A673 (cell line): Measurements from ENCODE around the gene DHRS9.

Source experiments
- EZH2 ChIP-seq: fragments of 200-600 bp; sonication (generic); IDR thresholded peaks from 2 replicates; pipeline ENCODE4 v1.6.1; 2017; ENCODE audit warnings: borderline replicate concordance, low read depth, mild to moderate bottlenecking, mixed read lengths, antibody characterized with exemption, low read length; ENCODE audit not compliant: poor library complexity, severe bottlenecking
- TF ChIP-seq, protein P1 (sequence below): fragments of 300-800, 200-600 bp; sonication (generic); conservative IDR thresholded peaks from 2 replicates; pipeline ENCODE4 v1.5.1; 2017; ENCODE audit warnings: low read depth, mild to moderate bottlenecking, antibody characterized with exemption, low read length, moderate library complexity, mixed read lengths

DNA sequence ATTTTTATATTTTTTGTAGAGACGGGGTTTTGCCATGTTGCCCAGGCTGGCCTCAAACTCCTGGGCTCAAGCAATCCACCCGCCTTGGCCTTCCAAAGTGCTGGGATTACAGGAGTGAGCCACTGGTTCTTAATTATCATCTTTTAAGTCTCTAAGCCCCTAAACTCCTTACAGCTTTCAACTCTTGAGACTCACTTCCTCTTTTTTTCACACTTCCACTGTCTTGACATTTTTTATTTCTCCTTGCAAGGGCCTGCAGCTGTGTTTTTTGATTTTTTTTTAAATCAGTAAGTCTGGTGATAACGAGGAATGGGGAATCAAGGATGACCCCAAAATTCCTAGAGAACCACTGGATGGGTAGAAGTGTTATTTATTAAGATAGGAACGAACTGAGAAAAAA, 29.7 kb upstream of the DHRS9 start:
- TF ChIP-seq, protein P1, sequence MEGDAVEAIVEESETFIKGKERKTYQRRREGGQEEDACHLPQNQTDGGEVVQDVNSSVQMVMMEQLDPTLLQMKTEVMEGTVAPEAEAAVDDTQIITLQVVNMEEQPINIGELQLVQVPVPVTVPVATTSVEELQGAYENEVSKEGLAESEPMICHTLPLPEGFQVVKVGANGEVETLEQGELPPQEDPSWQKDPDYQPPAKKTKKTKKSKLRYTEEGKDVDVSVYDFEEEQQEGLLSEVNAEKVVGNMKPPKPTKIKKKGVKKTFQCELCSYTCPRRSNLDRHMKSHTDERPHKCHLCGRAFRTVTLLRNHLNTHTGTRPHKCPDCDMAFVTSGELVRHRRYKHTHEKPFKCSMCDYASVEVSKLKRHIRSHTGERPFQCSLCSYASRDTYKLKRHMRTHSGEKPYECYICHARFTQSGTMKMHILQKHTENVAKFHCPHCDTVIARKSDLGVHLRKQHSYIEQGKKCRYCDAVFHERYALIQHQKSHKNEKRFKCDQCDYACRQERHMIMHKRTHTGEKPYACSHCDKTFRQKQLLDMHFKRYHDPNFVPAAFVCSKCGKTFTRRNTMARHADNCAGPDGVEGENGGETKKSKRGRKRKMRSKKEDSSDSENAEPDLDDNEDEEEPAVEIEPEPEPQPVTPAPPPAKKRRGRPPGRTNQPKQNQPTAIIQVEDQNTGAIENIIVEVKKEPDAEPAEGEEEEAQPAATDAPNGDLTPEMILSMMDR: no peak
- TF ChIP-seq EZH2: no peak
